Measurements from ENCODE around the gene INTS1.
A peak's percentile ranks its signal among the peaks of the same experiment; 100 is the strongest.

INTS1 gene

GRCh38 chr7:1545417-1546246, 41.4 kb upstream of the INTS1 start:
- H3K4me1 Mint-ChIP-seq, result peaks cover 9% of the 10 kb centered on the region
- no peaks in the 10 kb centered on the region for H3K9me3 Mint-ChIP-seq
- H3K4me3 Mint-ChIP-seq, result no peak overlapping the region
- DNase-seq (ENCODE audit: low spot score in 2 of 2) (no peak), ATAC-seq (no peak)
- H3K36me3 Mint-ChIP-seq, result peaks cover 45% of the 10 kb centered on the region
- no peak overlapping the region for H3K27ac Mint-ChIP-seq

DNA sequence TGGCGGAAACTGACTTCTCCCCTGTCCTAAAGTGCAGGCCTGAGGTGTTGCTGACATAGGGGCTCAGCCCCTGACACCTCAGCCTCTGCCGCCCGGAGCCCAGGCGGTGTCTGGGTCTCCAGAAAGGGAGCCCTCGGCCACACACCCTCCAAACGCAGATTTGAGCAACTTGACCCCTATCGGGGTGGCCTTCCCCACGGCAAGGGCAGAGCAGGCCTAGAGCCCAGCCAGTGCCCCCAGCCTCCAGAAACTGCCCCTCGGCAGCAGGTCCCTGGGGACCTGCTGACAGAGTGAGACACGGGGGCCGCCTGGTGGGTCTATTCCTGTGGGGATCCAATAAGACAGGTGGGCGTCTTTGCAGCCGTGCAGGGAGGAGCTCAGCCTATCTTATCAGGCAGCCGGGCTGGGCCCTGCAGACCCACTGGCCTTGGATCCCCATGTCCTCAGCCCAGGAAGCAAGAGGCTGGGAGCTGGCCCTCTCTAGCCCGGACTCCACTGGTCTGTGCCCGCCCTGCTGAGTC, 40.8 kb upstream of the INTS1 start:
- no peak for DNase-seq (ENCODE audit: low spot score in 2 of 2)
- Mint-ChIP-seq H3K9me3 (no peaks in the 10 kb centered on the region), H3K27ac (no peak overlapping the region), H3K4me1 (peaks cover 9% of the 10 kb centered on the region), H3K36me3 (peaks cover 48% of the 10 kb centered on the region), H3K4me3 (no peak overlapping the region)
- no peak for ATAC-seq

- H3K4me3 Mint-ChIP-seq, result no peak overlapping the region
These were observed 40.1 kb upstream of the INTS1 start for GRCh38 chr7:1544178-1544895.

GRCh38 chr7:1543826-1544177, 39.6 kb upstream of the INTS1 start:
- no peak for ATAC-seq
- Mint-ChIP-seq H3K36me3 (peaks cover 48% of the 10 kb centered on the region), H3K27ac (no peak overlapping the region), H3K4me1 (peaks cover 8% of the 10 kb centered on the region), H3K9me3 (no peaks in the 10 kb centered on the region), H3K4me3 (no peak overlapping the region)
- no peak for DNase-seq (ENCODE audit: low spot score in 2 of 2)

More at GRCh38 chr7:1544178-1544895, 40.1 kb upstream of the INTS1 start:
- peaks cover 48% of the 10 kb centered on the region for H3K36me3 Mint-ChIP-seq
- no peaks in the 10 kb centered on the region for H3K9me3 Mint-ChIP-seq
- no peak overlapping the region for H3K27ac Mint-ChIP-seq
- no peak for DNase-seq (ENCODE audit: low spot score in 2 of 2)
- ATAC-seq, result peak; percentile 14
- H3K4me1 Mint-ChIP-seq, result peaks cover 9% of the 10 kb centered on the region

DNA sequence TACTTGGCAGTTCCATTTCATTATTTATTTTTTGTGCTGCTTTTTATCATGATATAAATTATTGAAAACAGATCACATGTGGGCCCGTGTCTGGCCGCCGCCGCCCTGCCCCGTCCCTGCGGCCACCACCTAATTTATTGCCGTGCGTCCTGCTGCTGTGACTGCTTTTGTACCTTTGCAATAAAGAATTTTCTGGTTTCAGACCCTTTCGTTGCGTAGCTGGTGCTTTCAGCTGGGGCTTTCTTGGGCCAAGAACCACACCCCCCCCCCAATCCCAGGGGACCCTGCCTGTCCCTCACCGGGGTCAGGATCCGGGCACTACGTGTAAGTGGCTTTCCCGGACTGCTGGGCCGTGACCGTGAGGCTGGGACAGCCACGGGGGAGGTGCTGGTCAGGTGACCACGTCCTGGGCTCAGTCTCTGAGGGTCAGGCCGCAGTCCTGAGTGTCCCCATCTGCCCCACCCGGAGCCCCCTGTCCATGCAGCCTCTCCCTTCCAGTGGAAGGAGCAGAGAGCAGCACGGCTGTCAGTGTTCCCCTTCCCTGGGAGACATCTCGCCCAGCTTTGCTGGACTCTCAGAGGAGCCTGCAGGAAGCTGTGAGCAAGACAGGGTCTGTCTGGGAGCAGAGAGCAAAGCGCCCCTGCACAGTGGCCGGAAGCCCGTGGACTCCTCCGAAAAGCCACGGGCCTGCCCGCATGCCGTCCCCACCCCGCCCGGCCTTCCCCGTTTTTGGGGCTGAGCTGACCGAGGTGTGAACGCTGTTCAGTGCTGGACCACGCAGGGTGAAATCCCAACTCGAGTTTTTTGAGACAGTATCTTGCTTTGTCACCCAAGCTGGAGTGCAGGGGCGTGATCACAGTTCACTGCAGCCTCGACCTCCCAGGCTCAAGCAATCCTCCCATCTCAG, 38.9 kb upstream of the INTS1 start:
- Mint-ChIP-seq H3K27ac (peak overlapping the region; percentile 14), H3K4me1 (peaks cover under 1% of the 10 kb centered on the region), H3K9me3 (no peaks in the 10 kb centered on the region), H3K36me3 (peaks cover 48% of the 10 kb centered on the region), H3K4me3 (no peak overlapping the region)
- DNase-seq (ENCODE audit: low spot score in 2 of 2) (no peak), ATAC-seq (no peak)

- Mint-ChIP-seq H3K27ac (peak overlapping the region; percentile 14), H3K36me3 (peaks cover 48% of the 10 kb centered on the region), H3K9me3 (no peaks in the 10 kb centered on the region), H3K4me1 (no peaks in the 10 kb centered on the region), H3K4me3 (no peak overlapping the region)
- ATAC-seq (no peak), DNase-seq (ENCODE audit: low spot score in 2 of 2) (no peak)
These were observed 38.1 kb upstream of the INTS1 start for GRCh38 chr7:1542329-1542728.

DNA sequence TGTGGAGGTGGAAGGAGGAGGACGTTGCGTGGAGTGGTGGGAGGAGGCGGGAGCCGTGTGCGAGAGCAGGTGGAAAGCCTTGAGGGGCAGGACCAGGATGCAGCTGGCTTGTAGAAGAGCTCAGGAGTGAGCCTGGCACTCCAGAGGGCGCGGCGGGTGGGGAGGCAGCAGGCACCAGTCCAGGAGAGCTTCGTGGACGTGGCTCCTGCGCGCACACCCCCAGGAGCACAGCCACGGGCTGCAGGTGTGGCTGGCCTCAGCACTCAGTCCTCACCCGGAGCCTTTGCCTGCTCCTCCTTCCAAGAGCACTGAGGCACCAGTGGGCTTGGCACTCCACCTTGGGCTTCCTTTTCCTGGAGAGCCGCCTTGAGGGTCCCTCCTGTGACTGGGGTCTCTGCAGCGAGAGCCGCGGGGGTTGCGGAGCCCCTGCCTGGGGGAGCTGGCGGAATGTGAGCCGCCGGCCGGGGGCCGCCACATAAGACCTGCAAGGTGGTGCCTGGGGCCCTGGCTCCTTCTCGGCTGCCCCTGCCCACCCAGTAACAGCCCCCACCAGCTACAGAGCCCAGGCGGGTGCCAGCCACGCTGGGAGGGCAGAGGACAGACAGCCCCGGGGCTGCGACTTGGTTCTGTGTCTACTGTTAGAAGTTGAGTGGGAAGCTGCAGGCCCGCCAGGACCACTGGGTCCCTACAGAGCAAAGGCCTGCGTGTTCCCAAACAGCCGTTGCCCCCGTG, 37.4 kb upstream of the INTS1 start:
- H3K27ac Mint-ChIP-seq, result peak overlapping the region; percentile 34
- DNase-seq (ENCODE audit: low spot score in 2 of 2) (no peak), ATAC-seq (no peak)
- no peaks in the 10 kb centered on the region for H3K9me3 Mint-ChIP-seq
- no peaks in the 10 kb centered on the region for H3K4me1 Mint-ChIP-seq
- H3K36me3 Mint-ChIP-seq, result peaks cover 53% of the 10 kb centered on the region
- H3K4me3 Mint-ChIP-seq, result no peak overlapping the region

DNA sequence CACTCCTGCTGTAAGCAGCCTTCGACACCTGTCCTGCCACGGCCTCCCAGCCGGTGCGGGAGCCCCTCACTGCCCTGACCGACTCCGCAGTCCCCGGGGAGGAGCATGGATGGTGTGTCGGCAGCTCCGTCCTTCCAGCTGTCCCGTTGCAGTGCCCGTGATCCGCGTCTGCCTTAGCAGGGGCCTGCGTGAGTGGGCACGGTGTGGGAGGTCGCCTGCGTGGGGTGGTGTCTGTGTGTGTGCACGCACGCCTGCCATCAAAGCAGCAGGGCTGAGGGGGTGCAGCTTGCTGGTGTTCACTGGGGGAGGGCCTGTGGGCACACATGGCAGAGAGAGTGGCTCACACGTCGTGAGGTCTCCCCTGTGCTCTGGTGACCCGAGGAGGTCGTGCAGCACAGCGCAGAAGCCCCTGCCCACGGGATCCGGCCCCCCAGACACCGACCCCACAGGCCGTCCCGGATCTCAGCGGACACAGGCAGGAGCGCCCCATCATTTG, 36.6 kb upstream of the INTS1 start:
- DNase-seq (ENCODE audit: low spot score in 2 of 2), result no peak
- Mint-ChIP-seq H3K9me3 (no peaks in the 10 kb centered on the region), H3K36me3 (peaks cover 57% of the 10 kb centered on the region), H3K27ac (peak overlapping the region; percentile 34), H3K4me3 (no peak overlapping the region), H3K4me1 (no peaks in the 10 kb centered on the region)
- no peak for ATAC-seq

GRCh38 chr7:1539882-1540775, 35.9 kb upstream of the INTS1 start:
- H3K27ac Mint-ChIP-seq, result no peak overlapping the region

GRCh38 chr7:1539181-1539881, 35.1 kb upstream of the INTS1 start:
- no peak for ATAC-seq
- DNase-seq (ENCODE audit: low spot score in 2 of 2), result no peak
- H3K36me3 Mint-ChIP-seq, result peaks cover 61% of the 10 kb centered on the region
- peaks cover 3% of the 10 kb centered on the region for H3K4me1 Mint-ChIP-seq
- no peak overlapping the region for H3K27ac Mint-ChIP-seq
- H3K9me3 Mint-ChIP-seq, result no peaks in the 10 kb centered on the region
- H3K4me3 Mint-ChIP-seq, result no peak overlapping the region

More at GRCh38 chr7:1539882-1540775, 35.9 kb upstream of the INTS1 start:
- DNase-seq (ENCODE audit: low spot score in 2 of 2) (no peak), ATAC-seq (no peak)
- Mint-ChIP-seq H3K4me3 (no peak overlapping the region), H3K9me3 (no peaks in the 10 kb centered on the region), H3K4me1 (no peaks in the 10 kb centered on the region), H3K36me3 (peaks cover 59% of the 10 kb centered on the region)

DNA sequence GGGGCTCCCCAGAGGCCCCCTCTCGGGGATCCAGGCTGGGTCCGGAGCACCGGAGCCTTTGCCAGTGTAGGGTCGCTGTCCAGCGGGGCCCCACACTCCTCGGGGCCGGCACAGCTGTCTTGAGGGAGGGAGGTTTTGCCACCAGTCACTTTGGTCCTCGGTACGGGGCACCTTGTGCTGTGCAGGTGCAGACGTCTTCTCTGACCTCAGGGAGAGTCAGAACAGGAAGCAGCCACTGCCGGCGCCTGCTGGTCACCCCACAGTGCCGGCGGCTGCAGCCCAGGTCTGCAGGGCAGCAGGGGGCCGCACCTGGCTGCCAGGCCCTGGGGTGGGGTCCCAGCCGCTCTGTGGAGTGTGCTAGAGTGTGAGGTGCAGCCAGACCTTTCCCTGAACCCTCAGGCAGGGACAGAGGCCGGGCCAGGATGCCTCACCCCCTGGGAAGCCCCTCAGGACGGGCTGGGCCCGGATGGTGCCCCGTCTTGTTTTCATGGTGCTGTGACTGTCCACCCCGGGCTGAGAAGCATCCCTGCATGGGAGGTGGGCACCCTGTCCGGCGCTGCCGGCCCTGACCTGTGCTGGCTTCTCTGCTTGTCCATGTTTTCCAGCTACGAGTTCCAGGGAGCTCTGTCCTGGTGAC, 34.5 kb upstream of the INTS1 start:
- Mint-ChIP-seq H3K4me3 (no peak overlapping the region), H3K9me3 (no peaks in the 10 kb centered on the region), H3K36me3 (peaks cover 61% of the 10 kb centered on the region), H3K27ac (no peak overlapping the region), H3K4me1 (peaks cover 9% of the 10 kb centered on the region)
- DNase-seq (ENCODE audit: low spot score in 2 of 2), result no peak
- no peak for ATAC-seq

DNA sequence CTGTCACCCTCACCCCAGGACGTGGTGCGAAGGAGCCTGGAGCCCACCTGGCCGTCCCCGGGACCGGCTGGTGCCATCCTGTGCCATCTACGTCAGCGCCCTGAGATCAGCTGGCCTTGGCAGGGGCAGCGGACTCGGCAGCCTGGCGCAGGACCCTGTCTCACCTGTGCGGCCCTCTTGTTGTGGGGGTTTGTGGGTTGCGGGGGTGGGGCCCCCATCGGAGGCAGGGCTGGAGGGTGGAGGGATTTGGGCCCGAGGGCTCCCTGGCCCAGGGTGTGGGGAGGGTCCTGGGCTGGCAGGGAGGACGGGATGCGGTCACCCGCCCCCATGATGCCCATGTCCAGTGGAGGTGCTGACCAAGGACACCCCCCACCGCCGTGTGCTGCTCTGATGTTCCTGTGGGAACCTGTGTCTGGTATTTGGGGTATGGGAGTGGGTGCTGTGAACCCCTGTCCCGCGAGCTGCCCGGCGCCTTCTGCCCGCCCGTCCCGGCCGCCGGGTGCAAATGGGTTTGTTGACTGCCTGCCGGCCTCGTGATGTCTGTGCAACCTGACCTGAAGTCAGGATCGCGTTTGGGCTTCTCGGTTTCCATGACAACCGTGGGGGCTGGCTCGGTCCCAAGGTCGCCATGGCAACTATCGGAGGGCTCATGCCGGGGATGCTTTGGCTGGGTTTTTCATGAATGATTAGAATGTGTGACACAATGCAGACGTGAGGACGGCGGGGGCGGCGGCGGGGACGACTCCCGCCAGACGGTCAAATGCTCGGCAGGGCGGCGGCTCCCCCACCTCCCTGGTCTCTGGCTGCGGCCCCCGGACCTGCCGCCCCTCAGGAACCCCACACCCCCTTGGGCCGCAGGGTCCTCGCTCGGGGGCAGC, 33.6 kb upstream of the INTS1 start:
- Mint-ChIP-seq H3K4me1 (peaks cover 18% of the 10 kb centered on the region), H3K9me3 (no peaks in the 10 kb centered on the region), H3K27ac (no peak overlapping the region), H3K4me3 (no peak overlapping the region), H3K36me3 (peaks cover 64% of the 10 kb centered on the region)
- no peak for DNase-seq (ENCODE audit: low spot score in 2 of 2)
- ATAC-seq, result no peak

All from stimulated activated effector memory CD8-positive, alpha-beta T cell treated with anti-CD3 and anti-CD28 coated beads, Interleukin-12 subunit alpha, Interleukin-12 subunit beta, amount 100 ng/mL, for 72 hours (primary cell).